HG03442 (cell line): Measurements from ENCODE around the gene FEZ2.

Experiments used
- ATAC-seq: cut with Tn5 transposase; IDR thresholded peaks from one replicate; pipeline ENCODE4 v1.9.1; 2021; ENCODE audit warnings: mild to moderate bottlenecking, moderate library complexity; ENCODE audit not compliant: unreplicated experiment

Gene FEZ2

GRCh38 chr2:36534275-36534799, 63.6 kb downstream of the FEZ2 start:
- no peak for ATAC-seq

- ATAC-seq: peak; percentile 19
These were observed 67.0 kb downstream of the FEZ2 start for GRCh38 chr2:36530983-36531354.

- peak; percentile 70 for ATAC-seq
These were observed 67.6 kb downstream of the FEZ2 start for GRCh38 chr2:36530178-36530982.

GRCh38 chr2:36528766-36529392, 69.1 kb downstream of the FEZ2 start:
- no peak for ATAC-seq

GRCh38 chr2:36528274-36528673, 69.7 kb downstream of the FEZ2 start:
- peak; percentile 70 for ATAC-seq

GRCh38 chr2:36526226-36526625, 71.7 kb downstream of the FEZ2 start:
- no peak for ATAC-seq

GRCh38 chr2:36525245-36525644, 72.7 kb downstream of the FEZ2 start:
- ATAC-seq: no peak

GRCh38 chr2:36523153-36523552, 74.8 kb downstream of the FEZ2 start:
- no peak for ATAC-seq

- ATAC-seq: no peak
These were observed 77.5 kb downstream of the FEZ2 start for GRCh38 chr2:36520431-36520830.

GRCh38 chr2:36516136-36516870, 81.7 kb downstream of the FEZ2 start:
- ATAC-seq: no peak

- no peak for ATAC-seq
These were observed 82.4 kb downstream of the FEZ2 start for GRCh38 chr2:36515538-36515937.

- peak; percentile 75 for ATAC-seq
These were observed 84.3 kb downstream of the FEZ2 start for GRCh38 chr2:36513661-36514060.

- ATAC-seq: no peak
These were observed 85.3 kb downstream of the FEZ2 start for GRCh38 chr2:36512705-36513104.

GRCh38 chr2:36511858-36512603, 85.9 kb downstream of the FEZ2 start:
- ATAC-seq: no peak

GRCh38 chr2:36509075-36509474, 88.9 kb downstream of the FEZ2 start:
- ATAC-seq: no peak

- ATAC-seq: peak; percentile 92
These were observed 90.6 kb downstream of the FEZ2 start for GRCh38 chr2:36507408-36507812.
